H1 (cell line): Measurements from ENCODE around the gene CIB4. TPM values are rescaled to one million over a fixed set of nuclear protein-coding genes. Genes with fewer than 3 reads are reported as not detected.
A peak's percentile ranks its signal among the peaks of the same experiment; 100 is the strongest.

Experiments used
- CTCF ChIA-PET: fragments of 300-600 bp; sonication (Branson Sonifier 250); formaldehyde crosslinking; loops from one replicate; lab custom pipeline; 2021; ENCODE audit not compliant: partially characterized antibody; lab: Charles Lee
- POLR2A ChIA-PET: fragments of 300-600 bp; sonication (Branson Sonifier 250); formaldehyde crosslinking; loops from one replicate; lab custom pipeline; 2021; ENCODE audit warnings: inconsistent platforms; ENCODE audit not compliant: partially characterized antibody; lab: Charles Lee
- DNase-seq, 2 experiments: peaks; one replicate each; pipeline versions ENCODE4 v3.0.0 to v3.0.0-alpha.2; 2010 to 2022; ENCODE audit warnings: low spot score in 2 of 2, low read depth in 1 of 2, mixed read lengths in 1 of 2
- FAIRE-seq: peaks from 2 replicates; lab custom pipeline; 2011; peaks lifted over from hg19 to GRCh38; lab: Jason Lieb, UNC
- H2AFZ ChIP-seq: 2 replicates; pipeline ENCODE4 v1.8.1; 2012; ENCODE audit warnings: low read length, inconsistent platforms
- H2AK5ac ChIP-seq: 2 replicates; pipeline ENCODE4 v1.6.1; 2013; ENCODE audit warnings: low read depth, low read length
- H2BK120ac ChIP-seq: replicated peaks from 2 replicates; pipeline ENCODE3; 2013; ENCODE audit warnings: low read depth, low read length, inconsistent platforms
- H2BK12ac ChIP-seq: 2 replicates; pipeline ENCODE4 v1.6.1; 2013; ENCODE audit warnings: low read depth, low read length
- H2BK15ac ChIP-seq: 2 replicates; pipeline ENCODE4 v1.6.1; 2013; ENCODE audit warnings: low read length
- H2BK20ac ChIP-seq: 2 replicates; pipeline ENCODE4 v1.6.1; 2013; ENCODE audit warnings: low read length
- H2BK5ac ChIP-seq: 2 replicates; pipeline ENCODE4 v1.6.1; 2013; ENCODE audit warnings: low read depth, low read length
- H3K14ac ChIP-seq: 2 replicates; pipeline ENCODE4 v1.6.1; 2013; ENCODE audit warnings: inconsistent platforms; ENCODE audit not compliant: insufficient read length
- H3K18ac ChIP-seq: 2 replicates; pipeline ENCODE4 v1.6.1; 2013; ENCODE audit warnings: low read length; ENCODE audit errors: extremely low read depth
- H3K23ac ChIP-seq: 2 replicates; pipeline ENCODE4 v1.6.1; 2013; ENCODE audit warnings: inconsistent platforms; ENCODE audit not compliant: insufficient read length
- H3K23me2 ChIP-seq: 2 replicates; pipeline ENCODE4 v1.6.1; 2013; ENCODE audit warnings: low read depth, low read length
- H3K27ac ChIP-seq: 2 replicates; pipeline ENCODE4 v1.6.1; 2011; ENCODE audit warnings: low read depth, low read length, inconsistent platforms
- H3K27me3 ChIP-seq, 4 experiments: replicated peaks in 1 of 4; 1 replicate in 1 of 4; 2 replicates in 3 of 4; pipeline versions ENCODE4 v1.6.1 to v1.8.1; 2011 to 2013; ENCODE audit warnings: low read length in 3 of 4, mild to moderate bottlenecking in 3 of 4, inconsistent platforms in 2 of 4, mixed read lengths in 2 of 4, moderate library complexity in 1 of 4; ENCODE audit not compliant: control insufficient read depth in 3 of 4, insufficient read depth in 3 of 4; ENCODE audit errors: extremely low read depth in 1 of 4
- H3K36me3 ChIP-seq, 4 experiments: 2 replicates each; pipeline versions ENCODE4 v1.6.1 to v1.8.1; 2011 to 2013; ENCODE audit warnings: mild to moderate bottlenecking in 4 of 4, low read length in 3 of 4, moderate library complexity in 2 of 4, control low read depth in 1 of 4, inconsistent platforms in 1 of 4; ENCODE audit not compliant: insufficient read depth in 4 of 4, control insufficient read depth in 2 of 4
- H3K4ac ChIP-seq: replicated peaks from 2 replicates; pipeline ENCODE3; 2013; ENCODE audit warnings: low read length, low read depth, mixed read lengths, inconsistent platforms; ENCODE audit not compliant: insufficient read length
- H3K4me1 ChIP-seq, 4 experiments: replicated peaks in 1 of 4; 1 replicate in 1 of 4; 2 replicates in 3 of 4; pipeline versions ENCODE4 v1.6.1 to v1.8.1; 2011 to 2013; ENCODE audit warnings: low read length in 3 of 4, inconsistent platforms in 2 of 4, mixed read lengths in 1 of 4; ENCODE audit not compliant: insufficient read depth in 4 of 4, control insufficient read depth in 3 of 4
- H3K4me2 ChIP-seq, 2 experiments: 2 replicates each; pipeline versions ENCODE4 v1.6.1 to v1.8.1; 2011 to 2013; ENCODE audit warnings: low read depth in 2 of 2, low read length in 2 of 2, control low read depth in 1 of 2, inconsistent platforms in 1 of 2, mild to moderate bottlenecking in 1 of 2; ENCODE audit not compliant: insufficient read depth in 1 of 2
- H3K4me3 ChIP-seq, 4 experiments: fragments of 200-600, 300-600 bp in 1 of 4; sonication (generic), shearing (Covaris generic), sonication (Bioruptor Twin) in 1 of 4; 2 replicates each; pipeline versions ENCODE4 v1.5.1 to v1.8.1; 2011 to 2016; ENCODE audit warnings: low read length in 4 of 4, low read depth in 3 of 4, control low read depth in 2 of 4, inconsistent platforms in 2 of 4, mild to moderate bottlenecking in 2 of 4, mixed read lengths in 1 of 4, moderate library complexity in 1 of 4; ENCODE audit not compliant: insufficient read depth in 2 of 4; ENCODE audit errors: extremely low read depth in 1 of 4
- H3K56ac ChIP-seq: replicated peaks from 2 replicates; pipeline ENCODE3; 2013; ENCODE audit warnings: low read depth, mild to moderate bottlenecking, mixed read lengths, low read length, inconsistent platforms; ENCODE audit not compliant: insufficient read length
- H3K79me1 ChIP-seq: 2 replicates; pipeline ENCODE4 v1.6.1; 2013; ENCODE audit warnings: low read depth, low read length, control low read depth
- H3K79me2 ChIP-seq, 2 experiments: 2 replicates each; pipeline versions ENCODE4 v1.6.1 to v1.8.1; 2012 to 2013; ENCODE audit warnings: low read length in 2 of 2, mild to moderate bottlenecking in 2 of 2, inconsistent platforms in 1 of 2; ENCODE audit not compliant: insufficient read depth in 2 of 2, control insufficient read depth in 1 of 2
- H3K9ac ChIP-seq, 4 experiments: replicated peaks in 1 of 4; 1 replicate in 1 of 4; 2 replicates in 3 of 4; pipeline versions ENCODE4 v1.6.1 to v1.8.1; 2011 to 2013; ENCODE audit warnings: low read depth in 3 of 4, low read length in 3 of 4, control low read depth in 2 of 4, mild to moderate bottlenecking in 2 of 4, moderate library complexity in 2 of 4, inconsistent platforms in 1 of 4; ENCODE audit errors: extremely low read depth in 1 of 4
- H3K9me3 ChIP-seq, 2 experiments: 2 replicates each; pipeline versions ENCODE4 v1.6.1 to v1.8.1; 2012 to 2013; ENCODE audit warnings: mild to moderate bottlenecking in 2 of 2, moderate library complexity in 2 of 2, control low read depth in 1 of 2, inconsistent platforms in 1 of 2, low read depth in 1 of 2, low read length in 1 of 2, mixed read lengths in 1 of 2; ENCODE audit not compliant: insufficient read depth in 2 of 2
- H4K20me1 ChIP-seq, 2 experiments: replicated peaks in 1 of 2; 2 replicates each; pipeline versions ENCODE3 to v1.8.1; 2011 to 2013; ENCODE audit warnings: inconsistent platforms in 2 of 2, low read length in 2 of 2, mild to moderate bottlenecking in 1 of 2; ENCODE audit not compliant: insufficient read depth in 2 of 2, control insufficient read depth in 1 of 2
- H4K5ac ChIP-seq: 2 replicates; pipeline ENCODE4 v1.6.1; 2013; ENCODE audit warnings: low read length, low read depth, mixed read lengths, inconsistent platforms; ENCODE audit not compliant: insufficient read length
- H4K8ac ChIP-seq: 2 replicates; pipeline ENCODE4 v1.8.0; 2013; ENCODE audit warnings: mild to moderate bottlenecking, moderate library complexity, low read length, inconsistent platforms; ENCODE audit not compliant: insufficient read depth; ENCODE audit errors: extremely low read depth
- H4K91ac ChIP-seq: replicated peaks from 2 replicates; pipeline ENCODE3; 2013; ENCODE audit warnings: low read length, mixed read lengths, inconsistent platforms; ENCODE audit not compliant: insufficient read length
- CEBPB ChIP-seq: IDR thresholded peaks from 2 replicates; pipeline ENCODE4 v1.6.1; 2012; ENCODE audit warnings: low read depth, low read length
- CTCF ChIP-seq, 3 experiments: IDR thresholded peaks; 1 replicate in 2 of 3; 2 replicates in 1 of 3; pipeline versions ENCODE4 v1.5.1 to v1.6.1; 2011; ENCODE audit warnings: low read length in 3 of 3, mild to moderate bottlenecking in 3 of 3, inconsistent platforms in 2 of 3, low read depth in 1 of 3, moderate library complexity in 1 of 3; ENCODE audit not compliant: insufficient read depth in 1 of 3; ENCODE audit errors: control extremely low read depth in 1 of 3
- GABPA ChIP-seq: IDR thresholded peaks from 2 replicates; pipeline ENCODE4 v1.6.1; 2011; ENCODE audit warnings: mild to moderate bottlenecking, low read length, moderate library complexity, borderline replicate concordance; ENCODE audit not compliant: insufficient read depth
- GTF2F1 ChIP-seq: IDR thresholded peaks from 2 replicates; pipeline ENCODE4 v1.6.1; 2012; ENCODE audit warnings: low read depth, low read length, improper control_type of control experiment, borderline replicate concordance
- NANOG ChIP-seq: IDR thresholded peaks from 2 replicates; pipeline ENCODE4 v1.6.1; 2011; ENCODE audit warnings: low read length, low read depth, mild to moderate bottlenecking, inconsistent platforms; ENCODE audit not compliant: insufficient read depth, poor library complexity, severe bottlenecking
- RFX5 ChIP-seq: IDR thresholded peaks from 2 replicates; pipeline ENCODE4 v1.6.1; 2011; ENCODE audit warnings: low read depth, low read length, improper control_type of control experiment, borderline replicate concordance
- WGBS, 2 experiments: shearing (Covaris generic) in 1 of 2; methylation state at CpG; one replicate each; pipeline versions ENCODE4 v1.1.6 to v1.1.7; 2013 to 2015; ENCODE audit warnings: low lambda C conversion rate in 2 of 2, mixed read lengths in 2 of 2, inconsistent platforms in 1 of 2, low coverage in 1 of 2, missing lambda C conversion rate in 1 of 2; ENCODE audit not compliant: insufficient replicate concordance in 2 of 2, insufficient coverage in 1 of 2, insufficient read length in 1 of 2; ENCODE audit errors: extremely low coverage in 1 of 2, missing lambda C conversion rate in 1 of 2; 5-methylcytosine and 5-hydroxymethylcytosine counted together
- polyA plus RNA-seq, 7 experiments: library from polyadenylated mRNA; depleted of rRNA in 3 of 7; stranded (reverse) in 5 of 7; unstranded in 2 of 7; fragments of >200 nt in 5 of 7; fragments of 200-250 nt in 2 of 7; gene quantifications; 1 replicate in 5 of 7; 2 replicates in 1 of 7; 4 replicates in 1 of 7; pipeline versions ENCODE4 v1.2.1 to v1.2.3, GENCODE V29; 2011 to 2013; ENCODE audit warnings: missing spikeins in 2 of 7, mixed read lengths in 2 of 7
- total RNA-seq: library from RNA; stranded (reverse); fragmentation: NEBNext Ultra II Directional; extraction: Animal tissue kit (Norgen Biotek cat#: 25700); gene quantifications from 2 replicates; pipeline ENCODE4 v1.2.1, GENCODE V29; 2021

The CIB4 gene
- total and polyA plus RNA-seq, 2 of the 8 experiments (the other 6 are each of a cell fraction or from before 2014, with no cell fraction given): not detected

GRCh38 chr2:26595146-26595545 lies 46.0 kb downstream of the CIB4 start:
- CTCF ChIA-PET: interaction anchor here (0.7 to 4.2 kb wide), 4 partner anchors 11 to 148 kb away, joined by 3 to 48 read pairs (median 17); no protein-coding TSS in a partner anchor
- no peak overlapping the region for H3K4me2 ChIP-seq

More at GRCh38 chr2:26595146-26595545, 46.0 kb downstream of the CIB4 start:
- Histone ChIP-seq H2BK5ac (no peak overlapping the region), H2AK5ac (no peak overlapping the region), H2AFZ (0 out of 2 replicates have a peak overlapping the region, but pooled peaks have one; percentile 6), H3K56ac (no peak overlapping the region), H3K23me2 (no peaks in the 10 kb centered on the region), H3K23ac (no peak overlapping the region), H3K27ac (no peak overlapping the region), H3K27me3 (no peaks in the 10 kb centered on the region; a peak in 1 of 7 replicates), H3K14ac (no peak overlapping the region), H2BK20ac (no peak overlapping the region), H4K8ac (no peak overlapping the region), H3K9ac (no peak overlapping the region), H3K4me3 (no peak overlapping the region), H3K79me1 (no peaks in the 10 kb centered on the region), H2BK12ac (no peak overlapping the region), H3K18ac (no peak overlapping the region), H4K91ac (no peak overlapping the region), H3K9me3 (no peaks in the 10 kb centered on the region), H3K79me2 (no peaks in the 10 kb centered on the region), H3K4me1 (peaks cover 0 to 4% (median 1%) of the 10 kb centered on the region in 4 experiments; a peak in 3 of 7 replicates), H3K4ac (no peak overlapping the region), H4K20me1 (no peaks in the 10 kb centered on the region), H2BK15ac (no peak overlapping the region), H3K36me3 (no peaks in the 10 kb centered on the region), H2BK120ac (no peak overlapping the region), H4K5ac (no peak overlapping the region)
- FAIRE-seq (no peak), DNase-seq (peak in 1 of 2 experiments; percentile 39)
- 88% methylated on average over 7 of the region's 7 CpGs; no CpG with 5 or more reads in 1 of the 2 experiments for WGBS, 2 experiments
- POLR2A ChIA-PET: interaction anchor here (0.5 kb wide), 1 partner anchor 751 kb away, joined by 3 read pairs; no protein-coding TSS in a partner anchor
- TF ChIP-seq RFX5 (no peak), NANOG (no peak), GTF2F1 (no peak), CTCF (IDR thresholded peaks at IDR 0.05; ENCODE audit: control extremely low read depth in 1 of 3, insufficient read depth in 1 of 3, low read depth in 1 of 3, low read length in 3 of 3) (no peak), CEBPB (no peak), GABPA (no peak)
